KG1 (cell line): ENCODE results near the gene G6PC1.

ENCODE experiments used
- DNase-seq: peaks from one replicate; lab custom pipeline; 2025; lab: John Stamatoyannopoulos, UW

Gene G6PC1

GRCh38 chr17:42937712-42938596, 37.4 kb downstream of the G6PC1 start:
- peak; percentile 19 for DNase-seq

- DNase-seq = no peak
Observed at GRCh38 chr17:42944211-42944610, 43.6 kb downstream of the G6PC1 start.

- DNase-seq = no peak
Observed at GRCh38 chr17:42946812-42947211, 46.2 kb downstream of the G6PC1 start.

GRCh38 chr17:42950044-42950783, 49.6 kb downstream of the G6PC1 start:
- no peak for DNase-seq
